K562 (cell line): ENCODE data around the gene WNK1. TPM values are rescaled to one million over a fixed set of nuclear protein-coding genes. Genes with fewer than 3 reads are reported as not detected.
A peak's percentile ranks its signal among the peaks of the same experiment; 100 is the strongest.

Source experiments
- ATAC-seq: fragments of 200-7000 bp; cut with Tn5 transposase; 3 replicates; pipeline ENCODE4 v1.9.1; 2020; ENCODE audit warnings: moderate library complexity
- BruUV-seq: library from RNA; stranded (reverse); fragments of 400-500 nt; replicated peaks from 2 replicates; lab custom pipeline; 2021; lab: Mats Ljungman, UMichigan
- CTCF ChIA-PET: fragments of 300-600 bp; formaldehyde crosslinking; extraction: SDS; loops from one replicate; lab custom pipeline; 2021; ENCODE audit warnings: low intra/inter-chr PET ratio; lab: Yijun Ruan, JAX
- POLR2A ChIA-PET: fragments of 300-600, 350-650 bp; sonication (Branson Sonifier 250); formaldehyde crosslinking; extraction: SDS; loops from one replicate; lab custom pipeline; 2021; ENCODE audit warnings: antibody characterized with exemption, inconsistent platforms; lab: Yijun Ruan, JAX
- DNase-seq, 4 experiments: peaks; one replicate each; pipeline versions ENCODE4 v3.0.0 to v3.0.0-alpha.2; 2011 to 2018; ENCODE audit warnings: low spot score in 3 of 4, mixed read lengths in 3 of 4; ENCODE audit errors: extremely low read depth in 1 of 4
- FAIRE-seq: peaks from 2 replicates; lab custom pipeline; 2011; peaks lifted over from hg19 to GRCh38; lab: Jason Lieb, UNC
- H2AFZ ChIP-seq: 2 replicates; pipeline ENCODE4 v1.6.0; 2011; ENCODE audit warnings: low read depth, low read length, control low read depth, inconsistent platforms
- H3K27ac ChIP-seq: fragments of 200-600 bp; 3 replicates; pipeline ENCODE4 v1.8.0; 2011; ENCODE audit warnings: low read depth, mild to moderate bottlenecking, control low read depth, inconsistent platforms, low read length, moderate library complexity, mixed read lengths; ENCODE audit errors: extremely low read depth
- H3K27me3 ChIP-seq, 2 experiments: fragments of 300-600 bp in 1 of 2; 2 replicates in 1 of 2; 3 replicates in 1 of 2; pipeline versions ENCODE4 v1.6.0 to v1.8.0; 2011; ENCODE audit warnings: inconsistent platforms in 2 of 2, low read length in 2 of 2, mild to moderate bottlenecking in 1 of 2, mixed read lengths in 1 of 2, moderate library complexity in 1 of 2; ENCODE audit not compliant: control insufficient read depth in 2 of 2, insufficient read depth in 2 of 2
- H3K36me3 ChIP-seq: fragments of 300-600 bp; 3 replicates; pipeline ENCODE4 v1.8.0; 2011; ENCODE audit warnings: mild to moderate bottlenecking, low read length, inconsistent platforms; ENCODE audit not compliant: control insufficient read depth, insufficient read depth
- H3K4me1 ChIP-seq, 2 experiments: fragments of 200-600 bp in 1 of 2; replicated peaks in 1 of 2; 2 replicates in 1 of 2; 3 replicates in 1 of 2; pipeline versions ENCODE4 v1.5.1 to v1.8.0; 2011; ENCODE audit warnings: inconsistent platforms in 2 of 2, low read length in 2 of 2, mild to moderate bottlenecking in 1 of 2, mixed read lengths in 1 of 2, moderate library complexity in 1 of 2; ENCODE audit not compliant: control insufficient read depth in 2 of 2, insufficient read depth in 2 of 2
- H3K4me2 ChIP-seq: 2 replicates; pipeline ENCODE4 v1.6.1; 2011; ENCODE audit warnings: low read length, control low read depth, inconsistent platforms, mixed read lengths; ENCODE audit not compliant: insufficient read depth
- H3K4me3 ChIP-seq: fragments of 200-600 bp; sonication (generic), shearing (Covaris generic); 2 replicates; pipeline ENCODE4 v1.5.1; 2016; ENCODE audit warnings: control low read depth, inconsistent platforms
- H3K79me2 ChIP-seq: fragments of 200-600 bp; 3 replicates; pipeline ENCODE4 v1.8.0; 2011; ENCODE audit warnings: low read length, inconsistent platforms; ENCODE audit not compliant: control insufficient read depth, insufficient read depth
- H3K9ac ChIP-seq, 2 experiments: 2 replicates each; pipeline versions ENCODE4 v1.6.0 to v1.6.1; 2011; ENCODE audit warnings: low read depth in 2 of 2, low read length in 2 of 2, control low read depth in 1 of 2, inconsistent platforms in 1 of 2, mild to moderate bottlenecking in 1 of 2, mixed read lengths in 1 of 2; ENCODE audit not compliant: insufficient read depth in 1 of 2
- H3K9me1 ChIP-seq: one replicate; pipeline ENCODE4 v1.6.0; 2011; ENCODE audit warnings: inconsistent platforms, mild to moderate bottlenecking, low read length, moderate library complexity; ENCODE audit not compliant: control insufficient read depth, insufficient read depth
- H3K9me3 ChIP-seq: replicated peaks from 2 replicates; pipeline ENCODE4 v1.5.1; 2011; ENCODE audit warnings: low read depth, low read length, inconsistent platforms; ENCODE audit not compliant: control insufficient read depth, insufficient read depth
- H4K20me1 ChIP-seq: replicated peaks from 2 replicates; pipeline ENCODE4 v1.6.1; 2011; ENCODE audit warnings: low read length, inconsistent platforms, mixed read lengths; ENCODE audit not compliant: control insufficient read depth, insufficient read depth
- CBFA2T3 ChIP-seq: fragments of 450-650 bp; IDR thresholded peaks from 2 replicates; pipeline ENCODE4 v1.6.1; 2017
- MAFF ChIP-seq: IDR thresholded peaks from 2 replicates; pipeline ENCODE4 v1.6.1; 2012; ENCODE audit warnings: low read length, improper control_type of control experiment
- PURB ChIP-seq: sonication (generic); formaldehyde crosslinking; IDR thresholded peaks from 2 replicates; pipeline ENCODE4 v1.9.0; 2021; ENCODE audit warnings: low read depth, mild to moderate bottlenecking, missing genetic modification reagents
- SNIP1 ChIP-seq: fragments of 450-650 bp; IDR thresholded peaks from 2 replicates; pipeline ENCODE4 v1.7.1; 2017; ENCODE audit warnings: low read depth, mild to moderate bottlenecking
- TEAD1 ChIP-seq, 2 experiments: fragments of 450-650 bp in 1 of 2; sonication (generic) in 1 of 2; formaldehyde crosslinking; IDR thresholded peaks; 2 replicates each; pipeline versions ENCODE4 v1.4.0 to v1.8.0; 2020 to 2022; ENCODE audit warnings: mild to moderate bottlenecking in 2 of 2, missing genetic modification reagents in 1 of 2
- ZNF184 ChIP-seq: sonication (generic); formaldehyde crosslinking; IDR thresholded peaks from 2 replicates; pipeline ENCODE4 v1.5.0; 2020; ENCODE audit warnings: missing genetic modification reagents
- ZNF707 ChIP-seq: fragments of 250-450 bp; sonication (Bioruptor Pico); conservative IDR thresholded peaks from 2 replicates; pipeline ENCODE4 v1.8.0; 2022; ENCODE audit warnings: inconsistent platforms, mild to moderate bottlenecking, moderate library complexity
- WGBS: fragments of 100-300 bp; shearing (Covaris generic); methylation state at CpG from one replicate; pipeline ENCODE4 v1.1.6; 2016; ENCODE audit warnings: low coverage, mixed read lengths; ENCODE audit not compliant: insufficient coverage; ENCODE audit errors: missing lambda C conversion rate; 5-methylcytosine and 5-hydroxymethylcytosine counted together
- in situ Hi-C: fragments of 300-500 bp; cut with MboI; formaldehyde crosslinking; loops from 4 replicates; pipeline ENCODE4 v1.15.0; 2018; ENCODE audit warnings: inconsistent platforms, mixed read lengths
- intact Hi-C: fragments of 100-400 bp; cut with micrococcal nuclease; formaldehyde crosslinking; loops from 2 replicates; pipeline ENCODE4 v1.14.2; 2022
- polyA plus RNA-seq, 8 experiments: library from polyadenylated mRNA; depleted of rRNA in 4 of 8; stranded (reverse) in 5 of 8; unstranded in 3 of 8; fragments of >200 nt; fragmentation: Nextera tagmentation in 2 of 8; fragmentation: Illumina TruSeq in 1 of 8; extraction: Ambion mirVana in 2 of 8; extraction: Trizol in 1 of 8; gene quantifications; 2 replicates each; pipeline versions ENCODE4 v1.2.1 to v1.2.3, GENCODE V29; 2011 to 2014; ENCODE audit warnings: inconsistent platforms in 1 of 8, missing spikeins in 1 of 8
- total RNA-seq, 7 experiments: library from RNA; depleted of rRNA in 6 of 7; stranded (reverse); fragments of >200 nt in 6 of 7; fragmentation: Illumina TruSeq in 2 of 7; extraction: Trizol in 2 of 7; gene quantifications; 2 replicates each; pipeline versions ENCODE4 v1.2.1 to v1.2.3, GENCODE V29; 2011 to 2021; ENCODE audit warnings: low replicate concordance in 1 of 7
- TF ChIP-seq, protein P1 (sequence below): IDR thresholded peaks from 2 replicates; pipeline ENCODE4 v1.6.1; 2016; ENCODE audit warnings: missing genetic modification characterization, missing compliant biosample characterization

Gene WNK1
- total and polyA plus RNA-seq, 9 of the 15 experiments (the other 6 are each of a cell fraction or from before 2014, with no cell fraction given), result 4.3 to 73.9 (median 31.0) TPM

DNA sequence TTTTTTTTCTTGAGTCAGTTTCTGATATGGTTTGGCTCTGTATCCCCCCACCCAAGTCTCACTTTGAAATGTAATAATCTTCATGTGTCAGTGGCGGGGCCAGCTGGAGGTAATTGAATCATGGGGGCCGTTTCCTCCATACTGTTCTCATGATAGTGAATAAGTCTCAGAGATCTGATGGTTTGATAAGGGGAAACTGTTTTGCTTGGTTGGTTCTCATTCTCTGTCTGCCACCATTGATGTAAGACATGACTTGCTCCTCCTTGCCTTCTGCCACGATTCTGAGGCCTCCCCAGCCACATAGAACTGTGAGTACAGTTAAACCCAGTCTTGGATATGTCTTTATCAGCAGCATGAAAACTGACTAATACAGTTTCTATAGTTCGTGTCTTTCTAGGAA lies 42.9 kb downstream of the WNK1 start:
- Histone ChIP-seq H3K4me2 (no peak overlapping the region), H3K79me2 (peaks cover 97% of the 10 kb centered on the region), H3K9me3 (no peaks in the 10 kb centered on the region), H3K36me3 (no peaks in the 10 kb centered on the region), H3K27ac (no peak overlapping the region; the same call in 2 of the 3 replicates), H3K9me1 (no peaks in the 10 kb centered on the region), H3K4me3 (no peak overlapping the region), H3K27me3 (no peaks in the 10 kb centered on the region), H2AFZ (no peak overlapping the region), H3K4me1 (peaks cover 0 to 11% of the 10 kb centered on the region in 2 experiments; a peak in 3 of 5 replicates), H3K9ac (no peak overlapping the region), H4K20me1 (no peaks in the 10 kb centered on the region; the same call in 1 of the 2 replicates)
- FAIRE-seq (no peak), DNase-seq (no peak), ATAC-seq (no peak; the same call in 2 of the 3 replicates)
- intact Hi-C loops (no loop called here), in situ Hi-C loops (no loop called here)
- POLR2A ChIA-PET, result no interaction called here
- BruUV-seq, result no TSS peak
- CTCF ChIA-PET, result no interaction called here
- 18% methylated on average over 4 of the region's 4 CpGs for WGBS
- TF ChIP-seq SNIP1 (no peak), PURB (no peak), ZNF707 (CRISPR knock-in tag) (no peak), CBFA2T3 (0 out of 2 replicates have a peak, but pooled peaks have one; percentile 18), TEAD1 (CRISPR knock-in tag; IDR thresholded peaks at IDR 0.05) (no peak), ZNF184 (no peak), MAFF (no peak)
- TF ChIP-seq, protein P1, sequence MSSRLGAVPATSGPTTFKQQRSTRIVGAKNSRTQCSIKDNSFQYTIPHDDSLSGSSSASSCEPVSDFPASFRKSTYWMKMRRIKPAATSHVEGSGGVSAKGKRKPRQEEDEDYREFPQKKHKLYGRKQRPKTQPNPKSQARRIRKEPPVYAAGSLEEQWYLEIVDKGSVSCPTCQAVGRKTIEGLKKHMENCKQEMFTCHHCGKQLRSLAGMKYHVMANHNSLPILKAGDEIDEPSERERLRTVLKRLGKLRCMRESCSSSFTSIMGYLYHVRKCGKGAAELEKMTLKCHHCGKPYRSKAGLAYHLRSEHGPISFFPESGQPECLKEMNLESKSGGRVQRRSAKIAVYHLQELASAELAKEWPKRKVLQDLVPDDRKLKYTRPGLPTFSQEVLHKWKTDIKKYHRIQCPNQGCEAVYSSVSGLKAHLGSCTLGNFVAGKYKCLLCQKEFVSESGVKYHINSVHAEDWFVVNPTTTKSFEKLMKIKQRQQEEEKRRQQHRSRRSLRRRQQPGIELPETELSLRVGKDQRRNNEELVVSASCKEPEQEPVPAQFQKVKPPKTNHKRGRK (tag), result no peak
